ENCODE results near the gene COG3. TPM values are rescaled to one million over a fixed set of nuclear protein-coding genes. Genes with fewer than 3 reads are reported as not detected.

COG3 gene
- total and polyA plus RNA-seq, 4 donors: 14.7 to 66.7 (median 22.4) TPM

GRCh38 chr13:45538382-45538781, 73.6 kb downstream of the COG3 start:
- Histone ChIP-seq H3K27me3 (ENCODE audit: control insufficient read depth in 3 of 3, insufficient read depth in 3 of 3, low read length in 2 of 3) (no peaks in the 10 kb centered on the region), H3K4me1 (ENCODE audit: control insufficient read depth in 5 of 5, insufficient read depth in 5 of 5, low read length in 5 of 5) (no peaks in the 10 kb centered on the region), H3K9me3 (ENCODE audit: control insufficient read depth in 4 of 4, insufficient read depth in 3 of 4, low read length in 3 of 4) (no peaks in the 10 kb centered on the region), H3K4me3 (no peak overlapping the region), H3K36me3 (ENCODE audit: control insufficient read depth in 4 of 4, insufficient read depth in 4 of 4, low read length in 4 of 4) (peaks cover 14 to 19% (median 16%) of the 10 kb centered on the region in 4 donors), H3K9ac (ENCODE audit: insufficient read depth in 1 of 2, low read length in 2 of 2) (no peak overlapping the region), H3K27ac (ENCODE audit: low read depth in 1 of 2, low read length in 1 of 2) (no peak overlapping the region)
- no peak for DNase-seq
- ATAC-seq (ENCODE audit: insufficient read depth, low FRiP score): no peak
- TF ChIP-seq, protein P1, sequence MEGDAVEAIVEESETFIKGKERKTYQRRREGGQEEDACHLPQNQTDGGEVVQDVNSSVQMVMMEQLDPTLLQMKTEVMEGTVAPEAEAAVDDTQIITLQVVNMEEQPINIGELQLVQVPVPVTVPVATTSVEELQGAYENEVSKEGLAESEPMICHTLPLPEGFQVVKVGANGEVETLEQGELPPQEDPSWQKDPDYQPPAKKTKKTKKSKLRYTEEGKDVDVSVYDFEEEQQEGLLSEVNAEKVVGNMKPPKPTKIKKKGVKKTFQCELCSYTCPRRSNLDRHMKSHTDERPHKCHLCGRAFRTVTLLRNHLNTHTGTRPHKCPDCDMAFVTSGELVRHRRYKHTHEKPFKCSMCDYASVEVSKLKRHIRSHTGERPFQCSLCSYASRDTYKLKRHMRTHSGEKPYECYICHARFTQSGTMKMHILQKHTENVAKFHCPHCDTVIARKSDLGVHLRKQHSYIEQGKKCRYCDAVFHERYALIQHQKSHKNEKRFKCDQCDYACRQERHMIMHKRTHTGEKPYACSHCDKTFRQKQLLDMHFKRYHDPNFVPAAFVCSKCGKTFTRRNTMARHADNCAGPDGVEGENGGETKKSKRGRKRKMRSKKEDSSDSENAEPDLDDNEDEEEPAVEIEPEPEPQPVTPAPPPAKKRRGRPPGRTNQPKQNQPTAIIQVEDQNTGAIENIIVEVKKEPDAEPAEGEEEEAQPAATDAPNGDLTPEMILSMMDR (IDR thresholded peaks at IDR 0.05; ENCODE audit: control extremely low read depth, extremely low read depth): no peak
- WGBS, 2 donors: 90 to 98% methylated on average over 2 of the region's 2 CpGs

- no peak for DNase-seq
- Histone ChIP-seq H3K4me3 (no peak overlapping the region), H3K9ac (ENCODE audit: insufficient read depth in 1 of 2, low read length in 2 of 2) (no peak overlapping the region), H3K36me3 (ENCODE audit: control insufficient read depth in 4 of 4, insufficient read depth in 4 of 4, low read length in 4 of 4) (peaks cover 2 to 7% (median 5%) of the 10 kb centered on the region in 4 donors), H3K27me3 (ENCODE audit: control insufficient read depth in 3 of 3, insufficient read depth in 3 of 3, low read length in 2 of 3) (no peaks in the 10 kb centered on the region), H3K9me3 (ENCODE audit: control insufficient read depth in 4 of 4, insufficient read depth in 3 of 4, low read length in 3 of 4) (no peaks in the 10 kb centered on the region), H3K4me1 (ENCODE audit: control insufficient read depth in 5 of 5, insufficient read depth in 5 of 5, low read length in 5 of 5) (no peaks in the 10 kb centered on the region), H3K27ac (ENCODE audit: low read depth in 1 of 2, low read length in 1 of 2) (no peak overlapping the region)
- TF ChIP-seq, protein P1 (IDR thresholded peaks at IDR 0.05; ENCODE audit: control extremely low read depth, extremely low read depth): no peak
- 87% methylated on average over 5 to 6 of the region's 6 CpGs for WGBS, 2 donors
- no peak for ATAC-seq (ENCODE audit: insufficient read depth, low FRiP score)
These were observed 75.5 kb downstream of the COG3 start for GRCh38 chr13:45540195-45540594.

DNA sequence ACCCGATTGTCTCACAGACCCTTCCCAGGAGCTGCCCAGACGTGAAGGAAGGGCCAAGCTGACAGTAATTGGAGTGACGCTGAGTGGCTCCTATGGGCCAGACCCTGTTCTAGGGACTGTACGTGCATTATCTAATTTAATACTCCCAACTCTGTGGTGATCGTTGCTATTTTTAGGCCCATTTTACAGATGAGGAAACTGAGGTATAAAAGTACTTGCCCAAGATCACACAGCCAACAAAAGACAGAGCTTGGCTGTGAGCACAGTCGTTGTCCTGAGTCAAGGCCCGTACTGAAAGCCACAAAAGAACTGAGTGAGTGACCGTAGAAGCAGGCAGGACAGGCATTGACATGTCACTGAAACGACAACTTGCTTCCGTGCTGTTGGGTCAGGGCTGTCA, 76.1 kb downstream of the COG3 start:
- TF ChIP-seq, protein P1 (IDR thresholded peaks at IDR 0.05; ENCODE audit: control extremely low read depth, extremely low read depth): no peak
- Histone ChIP-seq H3K9ac (ENCODE audit: insufficient read depth in 1 of 2, low read length in 2 of 2) (no peak overlapping the region), H3K27ac (ENCODE audit: low read depth in 1 of 2, low read length in 1 of 2) (no peak overlapping the region), H3K4me3 (no peak overlapping the region), H3K36me3 (ENCODE audit: control insufficient read depth in 4 of 4, insufficient read depth in 4 of 4, low read length in 4 of 4) (peaks cover 0 to 4% (median under 1%) of the 10 kb centered on the region in 4 donors), H3K27me3 (ENCODE audit: control insufficient read depth in 3 of 3, insufficient read depth in 3 of 3, low read length in 2 of 3) (no peaks in the 10 kb centered on the region), H3K9me3 (ENCODE audit: control insufficient read depth in 4 of 4, insufficient read depth in 3 of 4, low read length in 3 of 4) (no peaks in the 10 kb centered on the region), H3K4me1 (ENCODE audit: control insufficient read depth in 5 of 5, insufficient read depth in 5 of 5, low read length in 5 of 5) (no peaks in the 10 kb centered on the region)
- no peak for DNase-seq
- 91 to 92% methylated on average over 10 of the region's 10 CpGs for WGBS, 2 donors
- no peak for ATAC-seq (ENCODE audit: insufficient read depth, low FRiP score)

DNA sequence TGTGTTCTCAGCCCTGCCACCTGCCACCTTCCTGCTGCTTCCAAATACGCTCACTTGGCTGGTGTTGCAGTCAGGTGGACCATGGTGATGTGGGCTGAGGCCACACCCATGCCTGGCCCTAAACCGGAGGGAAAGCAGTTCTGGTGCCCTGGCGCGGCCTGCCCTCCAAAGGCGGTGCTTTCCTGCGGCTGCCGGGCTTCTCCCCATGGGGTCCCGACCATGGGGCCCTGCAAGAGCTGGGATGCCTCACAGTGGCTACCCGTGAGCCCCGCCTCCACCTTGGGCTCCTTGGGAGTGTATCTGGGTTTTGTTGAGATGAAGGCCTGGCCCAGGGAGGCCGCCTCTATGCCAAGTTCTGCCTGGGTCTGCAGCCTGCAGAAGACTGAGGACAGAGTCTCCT, 77.1 kb downstream of the COG3 start:
- 96% methylated on average over 11 of the region's 11 CpGs for WGBS, 2 donors
- TF ChIP-seq, protein P1 (IDR thresholded peaks at IDR 0.05; ENCODE audit: control extremely low read depth, extremely low read depth): no peak

More for the DNA sequence above, 77.1 kb downstream of the COG3 start:
- ATAC-seq (ENCODE audit: insufficient read depth, low FRiP score) (no peak), DNase-seq (no peak)
- no peaks in the 10 kb centered on the region for H3K27me3 ChIP-seq (ENCODE audit: control insufficient read depth in 3 of 3, insufficient read depth in 3 of 3, low read length in 2 of 3)
- H3K27ac ChIP-seq (ENCODE audit: low read depth in 1 of 2, low read length in 1 of 2): no peak overlapping the region
- H3K9ac ChIP-seq (ENCODE audit: insufficient read depth in 1 of 2, low read length in 2 of 2): no peak overlapping the region
- no peaks in the 10 kb centered on the region for H3K4me1 ChIP-seq (ENCODE audit: control insufficient read depth in 5 of 5, insufficient read depth in 5 of 5, low read length in 5 of 5)
- H3K4me3 ChIP-seq: no peak overlapping the region
- no peaks in the 10 kb centered on the region for H3K9me3 ChIP-seq (ENCODE audit: control insufficient read depth in 4 of 4, insufficient read depth in 3 of 4, low read length in 3 of 4)
- H3K36me3 ChIP-seq (ENCODE audit: control insufficient read depth in 4 of 4, insufficient read depth in 4 of 4, low read length in 4 of 4): peaks cover 0 to 4% (median 0%) of the 10 kb centered on the region in 4 donors

Data from lung (tissue), 12 donors.